B cell (primary cell): ENCODE measurements around the gene SDK1. TPM values are rescaled to one million over a fixed set of nuclear protein-coding genes. Genes with fewer than 3 reads are reported as not detected.
A peak's percentile ranks its signal among the peaks of the same experiment; 100 is the strongest.

ENCODE experiments used
- ATAC-seq: fragments of 200-7000 bp; cut with Tn5 transposase; one replicate; pipeline ENCODE4 v1.10.0; 2021; ENCODE audit warnings: low read depth, mild to moderate bottlenecking, moderate number of reproducible peaks, moderate library complexity
- CTCF ChIA-PET: fragments of 350-600 bp; sonication (Branson Sonifier 250); formaldehyde crosslinking; loops from one replicate; lab custom pipeline; 2021; ENCODE audit warnings: antibody characterized with exemption, inconsistent platforms; lab: Charles Lee
- POLR2A ChIA-PET: fragments of 350-600 bp; sonication (Branson Sonifier 250); formaldehyde crosslinking; loops from one replicate; lab custom pipeline; 2021; ENCODE audit warnings: antibody characterized with exemption; lab: Charles Lee
- DNase-seq: peaks from one replicate; pipeline ENCODE4 v3.0.0; 2013
- H2AFZ ChIP-seq: 2 replicates; pipeline ENCODE4 v1.6.1; 2012; ENCODE audit warnings: mild to moderate bottlenecking, low read depth, low read length; ENCODE audit not compliant: insufficient read depth, poor library complexity, severe bottlenecking
- H3K27ac ChIP-seq, 2 donors: 1 replicate in 1 of 2; 2 replicates in 1 of 2; pipeline ENCODE4 v1.5.1; 2012 to 2013; ENCODE audit warnings: low read length in 2 of 2, mild to moderate bottlenecking in 2 of 2, moderate library complexity in 1 of 2
- H3K27me3 ChIP-seq, 4 experiments: fragments of 200-600 bp in 1 of 4; sonication (generic) in 1 of 4; replicated peaks in 1 of 4; 1 replicate in 2 of 4; 2 replicates in 2 of 4; pipeline versions ENCODE4 v1.6.1 to v1.7.0; 2013 to 2016; ENCODE audit warnings: low read length in 3 of 4, mild to moderate bottlenecking in 2 of 4, mixed read lengths in 1 of 4, moderate library complexity in 1 of 4; ENCODE audit not compliant: insufficient read depth in 4 of 4, control insufficient read depth in 3 of 4; ENCODE audit errors: control extremely low read depth in 1 of 4
- H3K36me3 ChIP-seq, 2 experiments: replicated peaks in 1 of 2; 1 replicate in 1 of 2; 2 replicates in 1 of 2; pipeline versions ENCODE4 v1.6.1 to v1.7.1; 2013; ENCODE audit warnings: low read length in 1 of 2; ENCODE audit not compliant: insufficient read depth in 2 of 2, control insufficient read depth in 1 of 2; ENCODE audit errors: control extremely low read depth in 1 of 2, extremely low read depth in 1 of 2
- H3K4me1 ChIP-seq, 2 donors: fragments of 200-600 bp in 1 of 2; sonication (generic) in 1 of 2; 1 replicate in 1 of 2; 2 replicates in 1 of 2; pipeline versions ENCODE4 v1.5.1 to v1.6.1; 2013 to 2017; ENCODE audit warnings: low read length in 2 of 2; ENCODE audit not compliant: control insufficient read depth in 2 of 2, insufficient read depth in 2 of 2
- H3K4me2 ChIP-seq: replicated peaks from 2 replicates; pipeline ENCODE3; 2012; ENCODE audit warnings: mild to moderate bottlenecking, low read depth, low read length; ENCODE audit not compliant: poor library complexity, severe bottlenecking
- H3K4me3 ChIP-seq, 5 experiments: fragments of 200-600 bp in 1 of 5; sonication (generic) in 1 of 5; 1 replicate in 3 of 5; 2 replicates in 2 of 5; pipeline versions ENCODE4 v1.5.1 to v1.7.0; 2011 to 2016; ENCODE audit warnings: low read length in 4 of 5, mild to moderate bottlenecking in 4 of 5, low read depth in 2 of 5, control low read depth in 1 of 5, moderate library complexity in 1 of 5; ENCODE audit not compliant: insufficient read depth in 1 of 5; ENCODE audit errors: control extremely low read depth in 1 of 5, extremely low read depth in 1 of 5
- H3K79me2 ChIP-seq: fragments of 200-600 bp; sonication (generic); one replicate; pipeline ENCODE4 v1.6.0; 2016; ENCODE audit warnings: low read length; ENCODE audit not compliant: control insufficient read depth, insufficient read depth
- H3K9ac ChIP-seq: fragments of 200-600 bp; sonication (generic); 2 replicates; pipeline ENCODE4 v1.6.1; 2017; ENCODE audit warnings: mild to moderate bottlenecking, low read length, moderate library complexity
- H3K9me3 ChIP-seq, 3 donors: one replicate each; pipeline versions ENCODE4 v1.6.1 to v1.7.1; 2013; ENCODE audit warnings: low read length in 2 of 3; ENCODE audit not compliant: control insufficient read depth in 2 of 3, insufficient read depth in 1 of 3; ENCODE audit errors: control extremely low read depth in 1 of 3
- H4K20me1 ChIP-seq: 2 replicates; pipeline ENCODE4 v1.6.0; 2012; ENCODE audit warnings: mild to moderate bottlenecking, low read length; ENCODE audit not compliant: insufficient read depth, control insufficient read depth, poor library complexity, severe bottlenecking
- H3K27ac Mint-ChIP-seq: one replicate; pipeline ENCODE4 v1.8.0; 2021; ENCODE audit warnings: mixed read lengths
- H3K27me3 Mint-ChIP-seq: one replicate; pipeline ENCODE4 v1.8.0; 2021; ENCODE audit warnings: mixed read lengths
- H3K4me1 Mint-ChIP-seq: one replicate; pipeline ENCODE4 v1.8.0; 2021; ENCODE audit warnings: mixed read lengths
- H3K4me3 Mint-ChIP-seq: one replicate; pipeline ENCODE4 v1.8.0; 2021; ENCODE audit warnings: mixed read lengths
- H3K9me3 Mint-ChIP-seq: one replicate; pipeline ENCODE4 v1.8.0; 2022; ENCODE audit warnings: mixed read lengths; ENCODE audit not compliant: insufficient read depth
- CTCF ChIP-seq: fragments of 200-600 bp; IDR thresholded peaks from one replicate; pipeline ENCODE4 v1.8.0; 2022; ENCODE audit warnings: antibody characterized with exemption, mild to moderate bottlenecking
- EZH2 ChIP-seq: IDR thresholded peaks from 2 replicates; pipeline ENCODE4 v1.6.1; 2012; ENCODE audit warnings: borderline replicate concordance, low read depth, mild to moderate bottlenecking, moderate library complexity, low read length; ENCODE audit not compliant: insufficient read depth, poor library complexity, severe bottlenecking
- WGBS: methylation state at CpG from one replicate; pipeline ENCODE4 v1.1.5; 2013; ENCODE audit warnings: missing lambda C conversion rate; ENCODE audit not compliant: insufficient coverage; 5-methylcytosine and 5-hydroxymethylcytosine counted together
- intact Hi-C: fragments of 100-400 bp; cut with micrococcal nuclease; formaldehyde crosslinking; loops from one replicate; pipeline ENCODE4 v1.10.0; 2022
- polyA plus RNA-seq: library from polyadenylated mRNA; depleted of rRNA; stranded (reverse); fragments of >200 nt; gene quantifications from 2 replicates; pipeline ENCODE4 v1.2.3, GENCODE V29; 2012
- total RNA-seq, 2 donors: library from RNA; stranded (reverse); fragments of 120-200 nt in 1 of 2; gene quantifications; 1 replicate in 1 of 2; 2 replicates in 1 of 2; pipeline versions ENCODE4 v1.2.3 to v1.2.4, GENCODE V29; 2013 to 2022

Gene SDK1
- total and polyA plus RNA-seq, 2 donors (not counting 1 experiment from before 2014, with no cell fraction given), result 0.73 to 2.0 TPM

DNA sequence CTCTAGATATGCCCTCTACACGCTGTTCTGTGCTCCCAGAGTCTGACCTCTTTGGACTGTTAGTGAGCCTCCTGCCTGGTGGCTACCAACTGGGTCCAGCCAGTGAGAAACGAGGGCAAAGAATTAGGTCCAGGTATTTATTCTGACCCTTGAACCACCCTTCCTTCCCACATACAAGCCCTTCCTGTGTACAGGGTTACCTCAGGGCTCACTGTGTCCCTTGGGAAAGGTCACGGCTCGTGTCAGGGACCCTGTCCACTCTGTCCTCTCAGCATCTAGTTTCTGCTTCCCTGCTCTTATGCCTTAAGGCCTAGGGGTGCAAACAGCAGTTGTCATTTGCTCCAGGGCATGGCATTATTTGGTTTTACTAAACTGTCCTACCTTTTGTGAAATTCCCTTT is 180.4 kb downstream of the SDK1 start:
- H3K9me3 Mint-ChIP-seq, result no peaks in the 10 kb centered on the region
- H3K4me1 Mint-ChIP-seq, result peaks cover 4% of the 10 kb centered on the region
- TF ChIP-seq CTCF, result no peak
- DNase-seq (no peak), ATAC-seq (no peak)
- H3K4me1 ChIP-seq, result no peaks in the 10 kb centered on the region
- H3K27ac Mint-ChIP-seq, result no peak overlapping the region
- no peak overlapping the region for H3K9ac ChIP-seq
- H3K4me3 Mint-ChIP-seq, result no peak overlapping the region
- no peak overlapping the region for H2AFZ ChIP-seq
- peaks cover 8% of the 10 kb centered on the region for H3K27me3 Mint-ChIP-seq
- no peaks in the 10 kb centered on the region for H3K36me3 ChIP-seq
- H3K4me2 ChIP-seq, result no peak overlapping the region
- POLR2A ChIA-PET, result no interaction called here
- intact Hi-C loops, result no loop called here
- no peaks in the 10 kb centered on the region for H3K27me3 ChIP-seq
- H4K20me1 ChIP-seq, result no peaks in the 10 kb centered on the region
- WGBS, result 83% methylated on average over 4 of the region's 4 CpGs
- CTCF ChIA-PET, result interaction anchor here (0.8 to 1.3 kb wide), 2 partner anchors 64 to 241 kb away, joined by 4 read pairs; no protein-coding TSS in a partner anchor
- H3K9me3 ChIP-seq, result no peaks in the 10 kb centered on the region
- no peaks in the 10 kb centered on the region for H3K79me2 ChIP-seq
- H3K4me3 ChIP-seq, result no peak overlapping the region
- H3K27ac ChIP-seq, result no peak overlapping the region

GRCh38 chr7:3482147-3482921 is 181.3 kb downstream of the SDK1 start:
- Histone ChIP-seq H3K4me2 (no peak overlapping the region), H3K4me3 (no peak overlapping the region), H3K79me2 (no peaks in the 10 kb centered on the region), H3K36me3 (no peaks in the 10 kb centered on the region), H3K27ac (no peak overlapping the region), H3K4me1 (no peaks in the 10 kb centered on the region), H4K20me1 (no peaks in the 10 kb centered on the region), H2AFZ (no peak overlapping the region), H3K9ac (no peak overlapping the region), H3K9me3 (no peaks in the 10 kb centered on the region), H3K27me3 (no peaks in the 10 kb centered on the region)
- Mint-ChIP-seq H3K27me3 (peaks cover 8% of the 10 kb centered on the region), H3K4me1 (peaks cover 4% of the 10 kb centered on the region), H3K27ac (no peak overlapping the region), H3K9me3 (no peaks in the 10 kb centered on the region), H3K4me3 (no peak overlapping the region)
- ChIA-PET CTCF (interaction anchor here (0.8 to 1.4 kb wide), 5 partner anchors 39 to 240 kb away, joined by 3 to 4 read pairs (median 3); no protein-coding TSS in a partner anchor), POLR2A (no interaction called here)
- whole genome bisulfite sequencing, result 76% methylated on average over 8 of the region's 13 CpGs
- TF ChIP-seq EZH2 (no peak), CTCF (peak; percentile 33)
- DNase-seq, result peak; percentile 38
- no peak for ATAC-seq
- intact Hi-C loops, result loop anchor here (2.0 kb wide), 1 partner anchor 166 kb away; no protein-coding TSS in a partner anchor
